ENCODE results near the gene GRAMD1B. TPM values are rescaled to one million over a fixed set of nuclear protein-coding genes. Genes with fewer than 3 reads are reported as not detected.

The GRAMD1B gene
- total RNA-seq, 1 donor from 2014 or later, result 8.5 TPM

GRCh38 chr11:123670081-123670480 is 240.0 kb downstream of the GRAMD1B start:
- Mint-ChIP-seq H3K4me3 (no peak overlapping the region), H3K9me3 (no peaks in the 10 kb centered on the region), H3K27me3 (ENCODE audit: low read depth) (peaks cover 9% of the 10 kb centered on the region), H3K36me3 (ENCODE audit: low read depth) (no peaks in the 10 kb centered on the region), H3K27ac (ENCODE audit: unreplicated experiment) (no peak overlapping the region), H3K4me1 (no peaks in the 10 kb centered on the region)
- TF ChIP-seq CTCF (conservative IDR thresholded peaks at IDR 0.05), result no peak
- no peak for DNase-seq (ENCODE audit: low read depth, low spot score)

- Mint-ChIP-seq H3K27me3 (ENCODE audit: low read depth) (peaks cover 7% of the 10 kb centered on the region), H3K4me3 (no peak overlapping the region), H3K36me3 (ENCODE audit: low read depth) (no peaks in the 10 kb centered on the region), H3K4me1 (no peaks in the 10 kb centered on the region), H3K9me3 (no peaks in the 10 kb centered on the region), H3K27ac (ENCODE audit: unreplicated experiment) (no peak overlapping the region)
- no peak for DNase-seq (ENCODE audit: low read depth, low spot score)
- TF ChIP-seq CTCF (conservative IDR thresholded peaks at IDR 0.05), result no peak
These were observed 241.5 kb downstream of the GRAMD1B start for GRCh38 chr11:123671534-123671933.

DNA sequence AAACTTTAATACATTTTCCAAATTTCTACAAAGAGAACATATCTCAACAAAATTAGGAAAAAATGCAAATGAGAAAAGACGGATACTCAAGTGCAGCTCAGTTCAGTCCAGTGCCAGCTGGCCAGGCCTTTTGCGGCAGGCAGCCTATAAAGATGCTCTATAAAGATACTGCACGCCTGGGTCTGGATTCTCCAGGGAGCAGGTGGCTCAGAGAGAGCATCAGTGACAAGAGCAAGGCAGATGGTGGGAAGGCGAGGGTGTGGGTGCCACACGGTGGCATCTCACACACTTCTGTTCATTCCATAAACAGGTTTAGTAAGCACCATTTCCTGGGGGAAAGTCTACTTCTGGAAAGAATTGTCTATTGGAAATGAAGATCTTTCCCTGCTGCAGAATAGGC is 242.5 kb downstream of the GRAMD1B start:
- Mint-ChIP-seq H3K4me3 (no peak overlapping the region), H3K27me3 (ENCODE audit: low read depth) (peaks cover 4% of the 10 kb centered on the region), H3K9me3 (no peaks in the 10 kb centered on the region), H3K36me3 (ENCODE audit: low read depth) (no peaks in the 10 kb centered on the region), H3K27ac (ENCODE audit: unreplicated experiment) (no peak overlapping the region), H3K4me1 (no peaks in the 10 kb centered on the region)
- DNase-seq (ENCODE audit: low read depth, low spot score), result no peak
- no peak for TF ChIP-seq CTCF (conservative IDR thresholded peaks at IDR 0.05)

- no peak overlapping the region for H3K27ac Mint-ChIP-seq (ENCODE audit: unreplicated experiment)
- DNase-seq (ENCODE audit: low read depth, low spot score), result no peak
- H3K9me3 Mint-ChIP-seq, result peaks cover 2% of the 10 kb centered on the region
- no peak for TF ChIP-seq CTCF (conservative IDR thresholded peaks at IDR 0.05)
- no peaks in the 10 kb centered on the region for H3K4me1 Mint-ChIP-seq
- no peak overlapping the region for H3K4me3 Mint-ChIP-seq
- no peaks in the 10 kb centered on the region for H3K36me3 Mint-ChIP-seq (ENCODE audit: low read depth)
- H3K27me3 Mint-ChIP-seq (ENCODE audit: low read depth), result peaks cover 6% of the 10 kb centered on the region
These were observed 244.2 kb downstream of the GRAMD1B start for GRCh38 chr11:123674297-123674696.

Small RNA genes lying within 50 kb of the gene (microRNA-seq; reads per million reads assigned to microRNA genes)
- gene MIR4493, result not detected

Other genes with a start within 250 kb of the GRAMD1B start
- gene CLMP, start 235.0 kb upstream of the GRAMD1B start, total RNA-seq, result 4.2 and 4.3 TPM in 2 replicates
- 3.6 and 3.8 TPM in 2 replicates for gene SCN3B, start 224.4 kb downstream of the GRAMD1B start, total RNA-seq